A549 treated with AZD9567 at 1 μM for 4 hours (cell line): ENCODE measurements around the gene TRIM32. TPM values are rescaled to one million over a fixed set of nuclear protein-coding genes. Genes with fewer than 3 reads are reported as not detected.

ENCODE experiments used
- total RNA-seq: library from RNA; stranded (reverse); fragments of 200-300 nt; extraction: Qiagen RNA extraction; gene quantifications from 5 replicates; pipeline ENCODE4 v1.2.3, GENCODE V29; 2022; ENCODE audit not compliant: insufficient read depth

TRIM32 gene, protein sequence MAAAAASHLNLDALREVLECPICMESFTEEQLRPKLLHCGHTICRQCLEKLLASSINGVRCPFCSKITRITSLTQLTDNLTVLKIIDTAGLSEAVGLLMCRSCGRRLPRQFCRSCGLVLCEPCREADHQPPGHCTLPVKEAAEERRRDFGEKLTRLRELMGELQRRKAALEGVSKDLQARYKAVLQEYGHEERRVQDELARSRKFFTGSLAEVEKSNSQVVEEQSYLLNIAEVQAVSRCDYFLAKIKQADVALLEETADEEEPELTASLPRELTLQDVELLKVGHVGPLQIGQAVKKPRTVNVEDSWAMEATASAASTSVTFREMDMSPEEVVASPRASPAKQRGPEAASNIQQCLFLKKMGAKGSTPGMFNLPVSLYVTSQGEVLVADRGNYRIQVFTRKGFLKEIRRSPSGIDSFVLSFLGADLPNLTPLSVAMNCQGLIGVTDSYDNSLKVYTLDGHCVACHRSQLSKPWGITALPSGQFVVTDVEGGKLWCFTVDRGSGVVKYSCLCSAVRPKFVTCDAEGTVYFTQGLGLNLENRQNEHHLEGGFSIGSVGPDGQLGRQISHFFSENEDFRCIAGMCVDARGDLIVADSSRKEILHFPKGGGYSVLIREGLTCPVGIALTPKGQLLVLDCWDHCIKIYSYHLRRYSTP
- 19.9 to 23.9 TPM (median 20.4 TPM) in 5 replicates for total RNA-seq

DNA sequence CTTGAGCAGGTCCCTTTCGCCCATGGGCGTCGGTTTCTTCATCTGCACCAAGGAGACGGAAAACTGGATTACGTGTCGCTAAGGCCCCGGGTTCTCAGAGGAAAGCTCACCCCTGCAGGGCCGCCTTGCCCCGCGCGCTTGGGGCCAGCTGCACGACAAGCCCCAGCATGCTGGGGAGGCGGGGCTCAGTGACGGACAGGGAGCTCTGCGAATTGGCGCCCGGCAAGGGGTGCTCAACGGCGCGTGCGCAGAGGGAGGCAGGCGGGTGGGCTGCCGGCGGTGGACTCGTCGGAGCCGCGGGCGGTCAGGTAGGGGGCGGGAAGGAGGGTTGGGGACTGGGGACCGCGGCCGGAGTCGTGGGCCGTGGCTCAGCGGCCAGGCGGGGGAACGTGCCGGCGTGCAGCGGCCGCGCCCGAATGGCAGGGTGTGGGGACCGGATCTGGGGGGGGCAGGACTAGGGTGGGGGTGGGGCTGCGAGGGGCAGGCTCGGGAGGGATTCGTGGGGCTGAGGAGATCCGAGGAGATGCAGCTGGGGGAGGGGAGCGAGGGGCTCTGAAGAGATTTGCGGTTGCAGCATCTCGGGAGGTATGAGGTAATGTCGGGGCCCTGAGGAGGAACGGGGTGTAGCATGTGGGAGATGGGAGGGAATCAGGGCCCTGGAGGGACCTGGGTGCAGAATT is at the start of gene TRIM32:
Gene TRIM32 (plus strand): TSS at position 232 of the 680 bp plus-strand sequence. CDS start 10,438 bp downstream, outside the sequence.

